Stimulated activated CD8-positive, alpha-beta memory T cell treated with anti-CD3 and anti-CD28 coated beads, Interleukin-4, amount 100 ng/mL, for 4 hours (primary cell): ENCODE results near the gene CLEC19A.
"Not testable (repeated sequence)": the region's sequence is repeated elsewhere in the genome, so short reads cannot be mapped to it uniquely, and the experiment has no call there.

Source experiments
- DNase-seq, 2 donors: peaks; one replicate each; pipeline ENCODE4 v3.0.0-alpha.2; 2020; ENCODE audit warnings: low read depth in 2 of 2, low spot score in 1 of 2

The CLEC19A gene

GRCh38 chr16:19321186-19321585 is 35.7 kb downstream of the CLEC19A start:
- DNase-seq = not testable (repeated sequence)

DNA sequence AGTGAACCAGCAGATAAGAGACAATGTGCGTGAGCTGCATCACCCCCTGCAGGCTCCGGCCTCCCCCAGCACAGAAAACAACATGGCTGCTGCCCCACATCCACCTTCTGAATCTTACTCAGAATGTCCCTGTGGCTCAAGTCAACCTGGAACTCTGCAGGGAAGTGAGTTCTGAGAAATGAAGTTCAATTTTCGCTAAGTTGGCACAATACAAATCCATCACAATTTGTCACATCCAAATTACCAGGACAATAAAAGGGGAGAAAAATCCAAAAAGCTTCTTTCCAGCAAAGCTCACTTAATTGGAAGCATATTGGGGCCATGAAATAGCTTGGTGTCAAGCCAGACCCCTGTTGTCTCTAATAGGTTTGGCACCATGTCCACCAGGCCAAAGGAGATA is 38.1 kb downstream of the CLEC19A start:
- DNase-seq = no peak

- DNase-seq = no peak
These were observed 42.8 kb downstream of the CLEC19A start for GRCh38 chr16:19328364-19328763.

GRCh38 chr16:19329932-19330331 is 44.4 kb downstream of the CLEC19A start:
- no peak for DNase-seq

GRCh38 chr16:19330841-19331397 is 45.4 kb downstream of the CLEC19A start:
- no peak for DNase-seq

GRCh38 chr16:19331794-19332193 is 46.3 kb downstream of the CLEC19A start:
- no peak for DNase-seq

DNA sequence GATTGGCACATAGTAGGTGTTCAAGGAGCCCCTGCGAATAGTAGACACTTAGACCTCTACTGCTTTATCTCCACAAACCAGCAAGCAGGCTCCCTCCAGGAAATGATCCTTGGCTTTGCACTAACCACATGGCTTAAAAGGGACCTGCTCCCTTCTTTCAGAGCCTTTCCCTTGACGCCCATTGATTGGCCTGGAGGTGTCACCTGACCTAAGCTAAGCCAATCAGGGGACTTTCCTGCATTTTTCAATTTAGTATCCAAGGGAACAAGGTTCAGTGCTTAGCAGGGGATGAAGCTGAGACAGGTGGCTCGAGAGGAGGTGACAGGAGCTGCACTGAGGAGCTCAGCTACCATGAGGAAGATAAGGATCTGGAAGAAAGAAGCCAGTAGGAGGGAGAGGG is 52.8 kb downstream of the CLEC19A start:
- DNase-seq = no peak

- DNase-seq = no peak
These were observed 58.8 kb downstream of the CLEC19A start for GRCh38 chr16:19344224-19344801.

DNA sequence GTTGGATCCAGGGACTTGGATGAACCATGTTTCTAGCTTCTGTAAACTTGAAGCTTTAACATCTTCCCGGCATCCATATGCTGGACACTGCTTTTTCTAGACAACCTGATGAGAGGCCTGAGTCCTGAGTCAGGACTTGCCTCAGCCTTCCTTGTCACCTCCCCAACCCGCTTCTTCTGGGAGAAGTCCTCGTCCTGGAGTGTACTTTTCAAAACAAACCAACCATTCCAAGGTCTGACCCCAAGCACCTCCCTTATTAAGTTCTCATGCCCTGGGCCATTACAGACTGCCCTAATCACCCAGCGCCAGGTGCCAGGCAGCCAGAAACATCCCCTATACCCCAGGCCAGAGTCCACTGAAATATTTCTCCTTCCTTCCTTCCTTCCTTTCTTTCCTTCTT is 59.4 kb downstream of the CLEC19A start:
- no peak for DNase-seq

- no peak for DNase-seq
These were observed 60.9 kb downstream of the CLEC19A start for GRCh38 chr16:19346335-19346922.

DNA sequence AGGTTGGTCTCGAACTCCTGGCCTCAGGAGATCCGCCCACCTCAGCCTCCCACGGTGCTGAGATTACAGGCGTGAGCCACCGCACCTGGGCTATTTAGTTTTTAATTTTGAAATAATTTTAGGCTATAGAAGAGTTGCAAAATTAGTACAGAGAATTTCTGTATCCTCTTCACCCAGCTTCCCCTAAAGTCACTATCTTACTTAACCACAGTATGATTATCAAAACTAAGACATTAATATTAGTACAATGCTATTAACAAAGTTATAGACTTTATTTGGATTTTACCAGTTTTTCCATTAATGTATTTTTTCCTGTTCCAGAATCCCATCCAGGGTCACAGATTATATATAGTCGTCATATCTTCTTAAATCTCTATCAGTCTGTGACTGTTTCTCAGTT is 62.6 kb downstream of the CLEC19A start:
- no peak for DNase-seq

- no peak for DNase-seq
These were observed 63.2 kb downstream of the CLEC19A start for GRCh38 chr16:19348578-19349315.

DNA sequence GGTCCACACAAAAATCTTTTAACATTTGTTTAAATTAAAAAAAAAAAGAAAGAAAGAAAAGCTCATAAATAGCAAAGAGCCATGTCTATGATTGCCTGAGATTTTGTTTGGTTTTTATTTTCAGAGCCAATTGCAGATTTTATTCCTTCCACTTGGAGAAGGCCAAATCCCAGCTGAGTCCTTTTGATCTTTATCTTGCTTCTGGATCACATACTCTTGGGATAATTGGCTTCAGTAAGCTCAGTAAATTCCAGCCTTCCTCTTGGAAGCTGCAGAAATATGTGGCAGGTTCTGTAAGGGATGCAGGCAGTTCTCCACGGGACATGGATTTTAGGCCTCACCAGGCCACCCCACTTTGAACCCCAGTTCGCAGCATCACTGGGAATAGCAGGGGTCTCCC is 68.8 kb downstream of the CLEC19A start:
- DNase-seq = no peak

GRCh38 chr16:19356024-19356952 is 70.8 kb downstream of the CLEC19A start:
- DNase-seq = no peak

GRCh38 chr16:19359556-19359955 is 74.0 kb downstream of the CLEC19A start:
- DNase-seq = no peak
